HCT116 (cell line): Measurements from ENCODE around the gene IL32. TPM values are rescaled to one million over a fixed set of nuclear protein-coding genes. Genes with fewer than 3 reads are reported as not detected.
A peak's percentile ranks its signal among the peaks of the same experiment; 100 is the strongest.

Experiments
- ATAC-seq: fragments of 200-7000 bp; cut with Tn5 transposase; 2 replicates; pipeline ENCODE4 v1.9.1; 2020; ENCODE audit warnings: mild to moderate bottlenecking, moderate library complexity
- BruUV-seq: library from RNA; stranded (reverse); fragments of 400-500 nt; replicated peaks from 2 replicates; lab custom pipeline; 2021; lab: Mats Ljungman, UMichigan
- CTCF ChIA-PET: fragments of 300-600 bp; sonication (Branson Sonifier 250); formaldehyde crosslinking; loops from one replicate; lab custom pipeline; 2021; ENCODE audit warnings: antibody characterized with exemption; lab: Charles Lee
- POLR2A ChIA-PET: fragments of 300-600, 350-600 bp; sonication (Branson Sonifier 250); formaldehyde crosslinking; loops from one replicate; lab custom pipeline; 2021; ENCODE audit warnings: antibody characterized with exemption; lab: Charles Lee
- RAD21 ChIA-PET, 2 experiments: fragments of 300-600 bp; sonication (Branson Sonifier 250); formaldehyde crosslinking; loops; one replicate each; lab custom pipeline; 2023; ENCODE audit warnings: low total read pairs in 2 of 2; ENCODE audit not compliant: uncharacterized antibody in 2 of 2, unreplicated experiment in 2 of 2, low non-redundant PET in 1 of 2; lab: Charles Lee
- DNase-seq: peaks from one replicate; pipeline ENCODE4 v3.0.0-alpha.2; 2010; ENCODE audit warnings: low read depth, low spot score
- H2AFZ ChIP-seq: fragments of 200-600 bp; shearing (Covaris generic), sonication (generic); 2 replicates; pipeline ENCODE4 v1.6.1; 2017; ENCODE audit warnings: low read depth, mixed run types, mixed read lengths, antibody characterized with exemption, low read length; ENCODE audit not compliant: poor library complexity, severe bottlenecking
- H3K27ac ChIP-seq: 2 replicates; pipeline ENCODE4 v1.5.1; 2012; ENCODE audit warnings: low read depth, low read length
- H3K27me3 ChIP-seq: fragments of 200-600 bp; sonication (generic); 2 replicates; pipeline ENCODE4 v1.6.1; 2016; ENCODE audit warnings: mixed run types, low read length, mixed read lengths; ENCODE audit not compliant: insufficient read depth
- H3K36me3 ChIP-seq, 2 experiments: fragments of 200-500 bp in 1 of 2; fragments of 200-600 bp in 1 of 2; sonication (Bioruptor generic) in 1 of 2; sonication (generic) in 1 of 2; 2 replicates each; pipeline versions ENCODE4 v1.5.1 to v1.6.1; 2014 to 2016; ENCODE audit warnings: low read length in 2 of 2, inconsistent platforms in 1 of 2, mixed read lengths in 1 of 2, mixed run types in 1 of 2; ENCODE audit not compliant: insufficient read depth in 2 of 2, control insufficient read depth in 1 of 2
- H3K4me1 ChIP-seq, 2 experiments: fragments of 200-600 bp in 1 of 2; sonication (generic) in 1 of 2; 2 replicates each; pipeline versions ENCODE4 v1.5.1 to v1.6.1; 2012 to 2017; ENCODE audit warnings: low read length in 2 of 2, inconsistent platforms in 1 of 2, mild to moderate bottlenecking in 1 of 2, mixed read lengths in 1 of 2, mixed run types in 1 of 2, moderate library complexity in 1 of 2; ENCODE audit not compliant: insufficient read depth in 2 of 2, control insufficient read depth in 1 of 2
- H3K4me2 ChIP-seq: fragments of 200-600 bp; sonication (generic); 2 replicates; pipeline ENCODE4 v1.6.1; 2017; ENCODE audit warnings: mixed run types, low read length, mixed read lengths
- H3K4me3 ChIP-seq, 2 experiments: fragments of 200-600 bp in 1 of 2; sonication (generic) in 1 of 2; replicated peaks in 1 of 2; 2 replicates each; pipeline ENCODE4 v1.5.1; 2011 to 2016; ENCODE audit warnings: low read length in 2 of 2, control low read depth in 1 of 2, low read depth in 1 of 2, mild to moderate bottlenecking in 1 of 2, mixed read lengths in 1 of 2, mixed run types in 1 of 2
- H3K79me2 ChIP-seq: fragments of 200-600 bp; sonication (generic); 2 replicates; pipeline ENCODE4 v1.6.1; 2017; ENCODE audit warnings: mild to moderate bottlenecking, mixed run types, low read length, moderate library complexity, mixed read lengths; ENCODE audit not compliant: insufficient read depth
- H3K9ac ChIP-seq: fragments of 200-600 bp; sonication (generic); 2 replicates; pipeline ENCODE4 v1.6.1; 2016; ENCODE audit warnings: low read length, mixed read lengths
- H3K9me2 ChIP-seq: fragments of 200-600 bp; sonication (generic), shearing (Covaris generic); 2 replicates; pipeline ENCODE4 v1.6.1; 2017; ENCODE audit warnings: mixed run types, mild to moderate bottlenecking, moderate library complexity; ENCODE audit not compliant: insufficient read depth
- H3K9me3 ChIP-seq, 2 experiments: fragments of 200-500 bp in 1 of 2; fragments of 200-600 bp in 1 of 2; sonication (Bioruptor generic) in 1 of 2; sonication (generic) in 1 of 2; 2 replicates each; pipeline ENCODE4 v1.6.1; 2014 to 2017; ENCODE audit warnings: low read length in 2 of 2, mixed read lengths in 2 of 2, inconsistent platforms in 1 of 2, low read depth in 1 of 2, mild to moderate bottlenecking in 1 of 2, mixed run types in 1 of 2, moderate library complexity in 1 of 2; ENCODE audit not compliant: control insufficient read depth in 1 of 2, insufficient read depth in 1 of 2
- H4K20me1 ChIP-seq: fragments of 200-600 bp; sonication (generic), shearing (Covaris generic); 2 replicates; pipeline ENCODE4 v1.6.1; 2017; ENCODE audit warnings: mixed run types, mild to moderate bottlenecking, moderate library complexity; ENCODE audit not compliant: insufficient read depth
- EGR1 ChIP-seq: IDR thresholded peaks from 2 replicates; pipeline ENCODE4 v1.6.1; 2012; ENCODE audit warnings: low read depth
- EZH2phosphoT487 ChIP-seq: fragments of 200-600 bp; IDR thresholded peaks from 2 replicates; pipeline ENCODE4 v1.6.1; 2018; ENCODE audit warnings: antibody characterized with exemption, borderline replicate concordance
- MAX ChIP-seq: IDR thresholded peaks from 2 replicates; pipeline ENCODE4 v1.6.1; 2012
- POLR2AphosphoS5 ChIP-seq: IDR thresholded peaks from 2 replicates; pipeline ENCODE4 v1.6.1; 2011; ENCODE audit warnings: mild to moderate bottlenecking, low read depth, low read length, moderate library complexity
- SP1 ChIP-seq: IDR thresholded peaks from 2 replicates; pipeline ENCODE4 v1.6.1; 2012; ENCODE audit warnings: low read depth
- SRF ChIP-seq: IDR thresholded peaks from 2 replicates; pipeline ENCODE4 v1.6.1; 2012; ENCODE audit warnings: low read depth
- TCF7L2 ChIP-seq: IDR thresholded peaks from 2 replicates; pipeline ENCODE4 v1.7.0; 2011; ENCODE audit warnings: borderline replicate concordance, inconsistent platforms; ENCODE audit not compliant: insufficient read depth, insufficient read length; ENCODE audit errors: extremely low read depth
- YY1 ChIP-seq: IDR thresholded peaks from 2 replicates; pipeline ENCODE4 v1.6.1; 2011; ENCODE audit warnings: low read length, low read depth, moderate library complexity, mild to moderate bottlenecking; ENCODE audit not compliant: insufficient replicate concordance; ENCODE audit errors: extremely low read depth
- ZFX ChIP-seq: fragments of 450-650 bp; IDR thresholded peaks from 2 replicates; pipeline ENCODE4 v1.6.1; 2017
- ZNF274 ChIP-seq: fragments of 200-500 bp; sonication (Bioruptor generic); IDR thresholded peaks from 2 replicates; pipeline ENCODE4 v1.6.1; 2014; ENCODE audit warnings: mild to moderate bottlenecking, low read depth, low read length, inconsistent platforms
- intact Hi-C: fragments of 100-400 bp; cut with micrococcal nuclease; formaldehyde crosslinking; loops from 2 replicates; pipeline ENCODE4 v1.10.0; 2022
- total RNA-seq: library from RNA; stranded (reverse); gene quantifications from one replicate; pipeline ENCODE4 v1.2.1, GENCODE V29; 2021; ENCODE audit not compliant: unreplicated experiment
- TF ChIP-seq, protein P1 (sequence below), 3 experiments: fragments of 200-600 bp in 1 of 3; sonication (generic) in 1 of 3; IDR thresholded peaks in 2 of 3; conservative IDR thresholded peaks in 1 of 3; 2 replicates each; pipeline ENCODE4 v1.5.1; 2012 to 2017; ENCODE audit warnings: low read depth in 2 of 3, low read length in 2 of 3, antibody characterized with exemption in 1 of 3, borderline replicate concordance in 1 of 3, control low read depth in 1 of 3, mild to moderate bottlenecking in 1 of 3, mixed read lengths in 1 of 3, mixed run types in 1 of 3, moderate library complexity in 1 of 3; ENCODE audit not compliant: insufficient read depth in 1 of 3
- TF ChIP-seq, protein P2 (sequence below): IDR thresholded peaks from 2 replicates; pipeline ENCODE4 v1.6.1; 2011; ENCODE audit warnings: mild to moderate bottlenecking, low read length, moderate library complexity; ENCODE audit not compliant: insufficient replicate concordance; ENCODE audit errors: extremely low read depth

Gene IL32
- total RNA-seq, 1 experiment from 2014 or later: 13.7 TPM

DNA sequence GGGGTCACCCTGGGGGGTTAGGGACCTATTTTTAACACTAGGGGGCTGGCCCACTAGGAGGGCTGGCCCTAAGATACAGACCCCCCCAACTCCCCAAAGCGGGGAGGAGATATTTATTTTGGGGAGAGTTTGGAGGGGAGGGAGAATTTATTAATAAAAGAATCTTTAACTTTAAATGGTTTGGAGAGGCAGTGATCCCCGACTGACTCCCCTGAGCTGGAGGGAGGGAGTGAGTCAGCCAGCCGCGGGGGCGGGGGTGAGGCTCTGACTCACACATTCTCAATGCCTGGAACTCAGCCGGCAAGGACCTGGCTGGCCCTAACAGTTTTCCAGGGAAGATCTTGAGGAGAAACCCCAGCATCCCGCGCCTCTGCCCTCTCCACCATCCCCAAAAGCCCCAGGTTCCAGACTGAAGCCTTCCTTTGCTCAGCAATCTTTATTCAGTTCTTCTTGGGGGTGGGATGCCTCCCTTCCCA, 43.2 kb upstream of the IL32 start:
- RAD21 ChIA-PET: no interaction called here
- H3K4me3 ChIP-seq: peak overlapping the region; percentile 94 to 95
- BruUV-seq: no TSS peak
- peak overlapping the region; percentile 86 for H3K4me2 ChIP-seq
- H3K79me2 ChIP-seq: peaks cover 26% of the 10 kb centered on the region; the same call in 1 of the 2 replicates
- TF ChIP-seq SRF: no peak
- no peak for TF ChIP-seq EGR1
- no peak for TF ChIP-seq ZNF274
- TF ChIP-seq YY1: no peak
- no peak for TF ChIP-seq MAX
- no peak for TF ChIP-seq ZFX
- TF ChIP-seq, protein P1, sequence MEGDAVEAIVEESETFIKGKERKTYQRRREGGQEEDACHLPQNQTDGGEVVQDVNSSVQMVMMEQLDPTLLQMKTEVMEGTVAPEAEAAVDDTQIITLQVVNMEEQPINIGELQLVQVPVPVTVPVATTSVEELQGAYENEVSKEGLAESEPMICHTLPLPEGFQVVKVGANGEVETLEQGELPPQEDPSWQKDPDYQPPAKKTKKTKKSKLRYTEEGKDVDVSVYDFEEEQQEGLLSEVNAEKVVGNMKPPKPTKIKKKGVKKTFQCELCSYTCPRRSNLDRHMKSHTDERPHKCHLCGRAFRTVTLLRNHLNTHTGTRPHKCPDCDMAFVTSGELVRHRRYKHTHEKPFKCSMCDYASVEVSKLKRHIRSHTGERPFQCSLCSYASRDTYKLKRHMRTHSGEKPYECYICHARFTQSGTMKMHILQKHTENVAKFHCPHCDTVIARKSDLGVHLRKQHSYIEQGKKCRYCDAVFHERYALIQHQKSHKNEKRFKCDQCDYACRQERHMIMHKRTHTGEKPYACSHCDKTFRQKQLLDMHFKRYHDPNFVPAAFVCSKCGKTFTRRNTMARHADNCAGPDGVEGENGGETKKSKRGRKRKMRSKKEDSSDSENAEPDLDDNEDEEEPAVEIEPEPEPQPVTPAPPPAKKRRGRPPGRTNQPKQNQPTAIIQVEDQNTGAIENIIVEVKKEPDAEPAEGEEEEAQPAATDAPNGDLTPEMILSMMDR (IDR thresholded peaks at IDR 0.05 in 2 of 3, conservative IDR thresholded peaks at IDR 0.05 in 1 of 3; ENCODE audit: borderline replicate concordance in 1 of 3, insufficient read depth in 1 of 3, low read depth in 2 of 3, low read length in 2 of 3): no peak; a peak in 1 of 6 replicates
- TF ChIP-seq TCF7L2: no peak
- no peak for TF ChIP-seq EZH2phosphoT487
- peak; percentile 63 for TF ChIP-seq POLR2AphosphoS5
- TF ChIP-seq, protein P2, sequence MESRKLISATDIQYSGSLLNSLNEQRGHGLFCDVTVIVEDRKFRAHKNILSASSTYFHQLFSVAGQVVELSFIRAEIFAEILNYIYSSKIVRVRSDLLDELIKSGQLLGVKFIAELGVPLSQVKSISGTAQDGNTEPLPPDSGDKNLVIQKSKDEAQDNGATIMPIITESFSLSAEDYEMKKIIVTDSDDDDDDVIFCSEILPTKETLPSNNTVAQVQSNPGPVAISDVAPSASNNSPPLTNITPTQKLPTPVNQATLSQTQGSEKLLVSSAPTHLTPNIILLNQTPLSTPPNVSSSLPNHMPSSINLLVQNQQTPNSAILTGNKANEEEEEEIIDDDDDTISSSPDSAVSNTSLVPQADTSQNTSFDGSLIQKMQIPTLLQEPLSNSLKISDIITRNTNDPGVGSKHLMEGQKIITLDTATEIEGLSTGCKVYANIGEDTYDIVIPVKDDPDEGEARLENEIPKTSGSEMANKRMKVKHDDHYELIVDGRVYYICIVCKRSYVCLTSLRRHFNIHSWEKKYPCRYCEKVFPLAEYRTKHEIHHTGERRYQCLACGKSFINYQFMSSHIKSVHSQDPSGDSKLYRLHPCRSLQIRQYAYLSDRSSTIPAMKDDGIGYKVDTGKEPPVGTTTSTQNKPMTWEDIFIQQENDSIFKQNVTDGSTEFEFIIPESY: peak; percentile 11
- TF ChIP-seq SP1: no peak
- TF ChIP-seq, all 23 proteins: peak for 2
- CTCF ChIA-PET: interaction anchor here (1.7 to 6.1 kb wide), 4 partner anchors 9 to 39 kb away, joined by 5 to 39 read pairs (median 13); no protein-coding TSS in a partner anchor
- Histone ChIP-seq H3K9me3 (no peaks in the 10 kb centered on the region), H3K9ac (peak overlapping the region; percentile 99), H3K36me3 (peaks cover 8 to 30% of the 10 kb centered on the region in 2 experiments; a peak in 2 of 4 replicates), H3K27ac (peak overlapping the region; percentile 100), H3K9me2 (no peaks in the 10 kb centered on the region), H3K27me3 (no peaks in the 10 kb centered on the region), H2AFZ (no peak overlapping the region), H4K20me1 (no peaks in the 10 kb centered on the region), H3K4me1 (peaks cover 27 to 59% of the 10 kb centered on the region in 2 experiments)
- POLR2A ChIA-PET: interaction anchor here (1.3 to 8.2 kb wide), 12 partner anchors 8 to 867 kb away, joined by 4 to 188 read pairs (median 6); partner anchors contain the start of genes KREMEN2, PAQR4 and TRAF7
- DNase-seq: peak; percentile 82
- intact Hi-C loops: loop anchor here (5.0 kb wide), 2 partner anchors 40 to 865 kb away; partner anchors contain the start of genes PKMYT1 and TRAF7
- peak; percentile 20 for ATAC-seq
